HG02571 (cell line): ENCODE results near the gene MSMB.
"Not testable (repeated sequence)": the region's sequence is repeated elsewhere in the genome, so short reads cannot be mapped to it uniquely, and the experiment has no call there.

Experiments
- ATAC-seq: cut with Tn5 transposase; IDR thresholded peaks from one replicate; pipeline ENCODE4 v1.9.1; 2021; ENCODE audit warnings: mild to moderate bottlenecking, moderate library complexity; ENCODE audit not compliant: unreplicated experiment

Gene MSMB

DNA sequence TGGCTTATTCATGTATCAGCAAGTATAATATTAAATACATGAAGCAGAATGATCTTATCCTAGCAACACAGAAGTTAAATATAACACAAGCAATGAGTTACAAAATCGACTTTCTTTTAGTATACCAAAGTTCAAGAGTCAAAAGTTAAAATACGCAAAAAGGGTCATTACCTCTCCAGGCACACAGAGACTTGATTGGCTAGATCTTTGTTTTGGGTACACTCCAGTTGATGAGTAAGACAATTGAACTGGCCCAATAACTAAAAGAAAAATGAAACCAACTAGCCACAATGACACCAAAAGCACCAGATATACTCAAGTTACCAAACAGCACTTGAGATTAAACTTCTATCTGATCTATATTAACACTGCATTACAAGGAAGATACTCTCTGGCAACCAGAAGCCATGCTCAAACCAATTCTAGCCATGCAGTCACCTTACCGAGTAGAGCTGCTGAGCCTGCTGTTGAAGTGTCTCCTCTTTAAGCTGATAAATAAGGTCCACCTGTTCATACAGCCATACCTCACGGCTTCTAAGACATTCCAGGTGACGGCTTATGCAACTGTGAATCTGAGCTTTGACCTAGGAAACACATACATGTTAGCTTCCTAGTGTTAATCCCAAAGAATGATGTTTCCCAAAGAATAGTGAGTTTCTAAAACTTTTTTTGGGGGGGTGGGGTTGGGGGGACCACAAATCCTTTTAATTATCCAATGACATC, 31.2 kb downstream of the MSMB start:
- no peak for ATAC-seq

DNA sequence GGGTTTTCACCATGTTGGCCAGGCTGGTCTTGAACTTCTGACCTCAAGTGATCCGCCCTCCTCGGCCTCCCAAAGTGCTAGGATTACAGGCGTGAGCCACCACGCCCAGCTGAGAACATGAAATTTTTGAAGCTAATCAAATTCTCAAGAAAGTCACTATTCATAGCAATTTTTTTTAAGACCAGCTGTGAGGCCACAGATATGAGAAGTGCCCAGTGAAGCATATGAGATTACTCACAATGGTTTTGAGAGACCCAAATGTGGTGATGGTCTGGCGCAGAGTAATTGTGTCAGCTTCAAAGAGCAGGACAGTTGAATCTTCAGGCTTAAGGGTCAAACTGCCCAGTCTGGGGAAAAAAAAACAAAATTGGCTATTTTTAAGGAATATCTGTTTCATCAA, 31.9 kb downstream of the MSMB start:
- no peak for ATAC-seq

DNA sequence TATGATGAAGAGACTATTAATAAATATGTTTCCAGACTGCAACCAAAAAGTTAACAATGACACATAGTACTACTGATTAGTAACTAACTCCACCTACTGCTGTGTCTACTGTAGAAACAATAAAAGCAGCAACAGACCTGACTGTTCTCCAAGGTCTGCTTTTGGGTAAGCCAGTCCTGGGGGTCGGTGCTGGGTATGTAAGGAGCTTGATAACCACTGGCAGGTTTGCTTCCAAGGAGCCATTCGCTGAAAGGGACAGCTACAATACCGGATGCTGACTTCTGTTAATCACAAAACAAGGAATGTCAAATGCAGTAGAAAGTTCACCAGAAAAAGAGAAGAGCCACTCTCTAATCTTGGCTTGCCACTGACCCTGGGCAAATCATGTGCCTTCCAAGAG, 33.3 kb downstream of the MSMB start:
- ATAC-seq: no peak

- no peak for ATAC-seq
These were observed 39.9 kb downstream of the MSMB start for GRCh38 chr10:46006219-46006618.

DNA sequence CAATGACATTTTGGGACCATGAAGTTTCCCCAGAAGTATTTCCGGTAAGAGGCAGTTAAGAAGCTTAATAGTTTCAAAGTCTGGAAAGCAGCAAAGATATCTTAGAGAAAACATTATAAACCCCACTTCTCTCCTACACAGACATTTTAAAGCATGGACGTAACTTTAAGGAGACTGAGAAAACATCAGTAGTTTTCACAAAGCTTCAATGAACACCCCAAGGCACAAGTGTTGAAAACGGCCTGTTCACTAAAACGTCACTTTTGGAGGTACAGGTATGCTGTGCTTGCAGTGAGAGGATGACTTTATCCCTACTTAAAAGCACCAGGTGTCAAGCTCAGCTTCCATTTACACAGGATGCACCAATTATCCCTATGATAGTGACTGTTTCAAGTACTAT, 40.7 kb downstream of the MSMB start:
- no peak for ATAC-seq

GRCh38 chr10:46004963-46005362, 41.1 kb downstream of the MSMB start:
- no peak for ATAC-seq

DNA sequence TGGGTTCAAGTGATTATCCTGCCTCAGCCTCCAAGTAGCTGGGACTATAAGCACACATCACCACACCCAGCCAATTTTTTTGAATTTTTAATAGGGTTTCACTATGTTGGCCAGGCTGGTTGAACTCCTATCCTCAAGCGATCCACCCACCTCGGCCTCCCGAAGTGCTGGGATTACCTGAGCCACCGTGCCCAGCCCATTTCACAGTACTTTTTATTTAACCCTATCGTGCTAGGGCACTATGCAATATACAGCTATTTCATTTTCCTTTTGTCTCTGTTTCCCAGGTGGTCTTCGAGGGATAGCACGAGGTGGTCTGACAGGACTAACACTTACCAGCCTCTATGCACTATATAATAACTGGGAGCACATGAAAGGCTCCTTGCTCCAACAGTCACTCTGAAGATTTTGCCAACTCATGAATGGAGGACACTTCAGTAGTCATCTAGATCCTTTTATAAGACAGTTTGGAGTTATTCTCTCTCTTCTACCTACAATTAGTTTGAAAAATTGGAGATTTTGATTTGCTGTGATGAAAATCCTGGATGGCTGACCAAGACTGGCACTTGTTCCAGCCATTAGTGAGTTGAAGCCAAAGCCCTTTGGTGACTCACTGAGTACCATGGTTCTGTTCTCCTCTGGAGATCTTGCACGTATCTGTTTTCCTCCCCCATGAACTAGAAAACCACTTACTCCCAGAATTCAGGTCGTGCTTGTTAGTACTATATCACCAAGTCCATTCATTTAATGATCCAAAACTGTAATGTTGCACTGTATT, 43.0 kb downstream of the MSMB start:
- no peak for ATAC-seq

GRCh38 chr10:46002189-46002687, 43.8 kb downstream of the MSMB start:
- not testable (repeated sequence) for ATAC-seq

GRCh38 chr10:46001187-46001756, 44.8 kb downstream of the MSMB start:
- no peak for ATAC-seq

DNA sequence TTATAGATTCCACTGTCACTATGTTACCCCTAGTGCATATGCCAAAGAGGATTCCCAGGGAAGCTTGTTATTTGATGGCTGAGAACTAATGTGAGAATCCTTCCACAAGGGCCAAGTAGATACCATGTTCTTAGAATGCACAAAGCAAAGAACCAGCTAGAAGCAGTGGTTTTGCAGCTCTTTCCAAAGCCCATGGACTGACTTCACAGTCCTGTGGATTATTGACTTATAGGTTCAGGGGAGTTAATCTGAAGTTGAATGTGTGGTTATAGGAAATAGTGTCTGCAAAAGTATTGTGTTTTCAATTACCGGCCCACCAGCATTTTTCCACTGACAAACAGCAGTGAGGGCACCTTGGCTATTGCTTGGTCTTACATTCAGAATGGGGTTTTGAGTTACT, 45.5 kb downstream of the MSMB start:
- no peak for ATAC-seq

- not testable (repeated sequence) for ATAC-seq
These were observed 46.1 kb downstream of the MSMB start for GRCh38 chr10:45999955-46000354.

DNA sequence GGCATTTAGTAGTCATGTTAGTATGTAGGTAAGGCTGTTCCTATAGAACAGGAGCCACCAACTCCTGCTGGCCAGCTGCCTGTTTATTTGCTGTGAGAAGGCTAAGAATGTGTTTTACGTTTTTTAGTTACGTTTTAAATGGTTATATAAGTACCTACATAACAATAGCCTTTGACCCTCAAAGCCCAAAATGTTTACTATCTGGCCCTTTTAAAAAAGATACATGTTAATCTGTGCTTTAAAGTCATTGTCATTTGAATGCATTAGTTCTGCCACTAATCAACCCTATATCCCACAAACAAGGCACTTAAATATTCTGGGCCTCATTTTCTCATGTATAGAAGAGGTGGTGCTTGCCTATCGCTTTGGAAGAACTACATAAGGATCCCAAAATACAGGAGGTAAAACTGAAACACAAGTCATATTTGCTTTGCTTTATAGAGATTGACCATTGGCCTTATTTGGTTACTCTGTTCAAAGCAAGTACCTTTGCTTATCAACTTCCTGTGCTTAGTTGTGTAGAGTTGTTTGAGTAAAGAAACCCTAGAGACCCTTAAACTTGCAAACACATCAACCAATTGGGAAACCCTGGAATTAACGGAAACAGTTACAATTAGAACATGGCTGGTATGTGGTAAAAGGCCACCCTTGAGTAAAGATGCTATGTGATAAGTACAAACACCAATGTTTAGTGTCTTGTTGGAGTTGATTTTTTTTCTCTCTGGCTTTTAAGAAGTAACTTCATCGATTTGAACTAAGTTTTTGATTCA, 47.9 kb downstream of the MSMB start:
- ATAC-seq: no peak

DNA sequence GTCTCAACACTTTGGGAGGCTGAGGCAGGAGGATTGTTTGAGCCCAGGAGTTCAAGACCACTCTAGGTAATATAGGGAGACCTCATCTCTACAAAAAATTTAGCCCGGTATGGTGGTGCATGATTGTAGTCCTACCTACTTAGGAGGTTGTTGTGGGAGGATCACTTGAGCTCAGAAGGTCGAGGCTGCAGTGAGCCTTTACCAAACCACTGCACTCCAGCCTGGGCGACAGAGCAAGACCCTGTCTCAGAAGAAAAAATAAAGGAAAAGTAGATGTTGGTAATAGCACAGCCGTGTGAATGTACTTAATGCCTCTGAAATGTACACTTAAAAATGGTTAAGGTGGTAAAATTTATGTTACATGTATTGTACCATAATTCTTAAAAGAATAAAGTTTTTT, 48.5 kb downstream of the MSMB start:
- no peak for ATAC-seq

DNA sequence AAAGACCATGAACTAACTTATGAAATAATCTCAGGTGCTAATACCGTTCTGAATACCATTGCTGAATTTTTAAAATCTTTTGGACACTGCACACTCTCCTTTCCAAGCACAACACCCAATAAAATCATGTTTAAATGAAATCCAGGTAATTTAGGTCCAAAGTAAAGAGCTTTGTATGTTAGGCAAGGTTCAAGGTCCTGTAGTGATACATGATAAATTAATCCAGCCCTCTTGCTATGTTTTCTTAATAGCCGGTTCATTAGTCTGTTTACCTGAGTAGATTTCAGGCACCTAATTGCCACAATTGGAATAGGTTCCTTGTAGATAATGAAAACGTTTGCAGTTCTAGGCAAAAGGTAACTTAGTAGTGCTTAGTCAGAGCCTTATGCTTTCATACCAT, 60.5 kb downstream of the MSMB start:
- ATAC-seq: not testable (repeated sequence)

DNA sequence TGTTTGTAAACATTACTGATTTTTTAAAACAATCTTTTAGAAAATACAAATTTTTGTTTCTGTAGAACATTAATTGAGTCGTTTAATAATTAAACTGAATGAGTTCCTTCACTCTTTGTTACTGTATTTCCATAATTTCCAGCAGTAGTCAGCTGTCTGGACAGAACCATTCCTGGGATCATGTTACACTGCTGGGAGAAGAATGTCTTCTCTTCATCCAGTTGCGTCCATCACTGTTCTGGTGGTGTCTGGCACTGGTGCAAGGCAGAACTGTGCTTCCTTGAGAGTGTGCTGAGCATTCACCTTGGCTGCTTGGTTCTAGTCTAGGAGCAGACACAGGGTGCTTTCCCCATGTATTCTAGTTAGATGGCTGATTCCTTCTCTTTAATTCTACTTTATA, 61.6 kb downstream of the MSMB start:
- ATAC-seq: not testable (repeated sequence)

DNA sequence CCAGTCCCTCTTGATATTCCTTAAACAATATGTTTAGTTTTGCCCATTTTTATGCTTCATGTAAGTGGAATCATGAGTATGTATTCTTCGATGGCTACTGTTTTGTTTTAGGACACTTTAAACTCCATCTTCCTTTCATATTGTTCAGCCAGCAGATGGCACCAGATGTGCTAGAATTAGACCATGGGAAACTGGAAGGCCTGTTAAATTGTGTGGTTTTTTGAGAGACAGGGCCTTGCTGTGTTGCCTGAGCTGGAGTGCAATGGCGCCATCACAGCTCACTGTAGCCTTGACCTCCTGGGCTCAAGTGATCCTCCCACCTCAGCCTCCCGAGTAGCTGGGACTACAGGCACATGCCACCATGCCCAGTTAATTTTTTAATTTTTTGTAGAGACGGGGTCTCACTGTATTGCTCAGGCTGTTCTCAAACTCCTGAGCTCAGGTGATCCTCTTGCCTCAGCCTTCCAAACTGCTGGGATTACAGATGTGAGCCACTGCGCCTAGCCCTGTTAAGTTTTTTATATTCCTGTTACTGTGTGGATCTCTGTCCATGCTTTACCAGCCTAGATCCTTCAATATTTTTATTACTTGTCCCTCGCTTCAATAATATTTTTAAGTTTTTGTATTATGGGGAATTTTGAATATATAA, 62.4 kb downstream of the MSMB start:
- not testable (repeated sequence) for ATAC-seq
